Subcutaneous abdominal adipose tissue (tissue), 5 donors: ENCODE data around the gene SLC19A1.

Experiments used
- H3K27ac ChIP-seq: one replicate; pipeline ENCODE4 v1.7.0; 2013; ENCODE audit warnings: low read depth, mild to moderate bottlenecking, inconsistent platforms, low read length, moderate library complexity
- H3K27me3 ChIP-seq, 5 donors: one replicate each; pipeline ENCODE4 v1.7.0; 2013; ENCODE audit warnings: low read length in 5 of 5, inconsistent platforms in 1 of 5; ENCODE audit not compliant: control insufficient read depth in 5 of 5, insufficient read depth in 4 of 5
- H3K36me3 ChIP-seq, 5 donors: one replicate each; pipeline ENCODE4 v1.7.0; 2013; ENCODE audit warnings: low read length in 5 of 5; ENCODE audit not compliant: control insufficient read depth in 5 of 5, insufficient read depth in 5 of 5
- H3K4me1 ChIP-seq, 5 donors: one replicate each; pipeline ENCODE4 v1.7.0; 2013; ENCODE audit warnings: low read length in 5 of 5, mild to moderate bottlenecking in 3 of 5, moderate library complexity in 1 of 5; ENCODE audit not compliant: control insufficient read depth in 5 of 5, insufficient read depth in 5 of 5
- H3K4me3 ChIP-seq, 5 donors: one replicate each; pipeline ENCODE4 v1.7.0; 2013; ENCODE audit warnings: low read length in 5 of 5, low read depth in 1 of 5
- H3K9ac ChIP-seq, 5 donors: one replicate each; pipeline ENCODE4 v1.7.0; 2013; ENCODE audit warnings: low read length in 5 of 5, mild to moderate bottlenecking in 4 of 5, moderate library complexity in 3 of 5
- H3K9me3 ChIP-seq, 5 donors: one replicate each; pipeline ENCODE4 v1.7.0; 2013; ENCODE audit warnings: low read length in 5 of 5; ENCODE audit not compliant: control insufficient read depth in 5 of 5
- donor health status: healthy.
- donor health status: healthy.
- donor health status: healthy.
- donor health status: healthy.
- donor health status: healthy.

SLC19A1 gene

DNA sequence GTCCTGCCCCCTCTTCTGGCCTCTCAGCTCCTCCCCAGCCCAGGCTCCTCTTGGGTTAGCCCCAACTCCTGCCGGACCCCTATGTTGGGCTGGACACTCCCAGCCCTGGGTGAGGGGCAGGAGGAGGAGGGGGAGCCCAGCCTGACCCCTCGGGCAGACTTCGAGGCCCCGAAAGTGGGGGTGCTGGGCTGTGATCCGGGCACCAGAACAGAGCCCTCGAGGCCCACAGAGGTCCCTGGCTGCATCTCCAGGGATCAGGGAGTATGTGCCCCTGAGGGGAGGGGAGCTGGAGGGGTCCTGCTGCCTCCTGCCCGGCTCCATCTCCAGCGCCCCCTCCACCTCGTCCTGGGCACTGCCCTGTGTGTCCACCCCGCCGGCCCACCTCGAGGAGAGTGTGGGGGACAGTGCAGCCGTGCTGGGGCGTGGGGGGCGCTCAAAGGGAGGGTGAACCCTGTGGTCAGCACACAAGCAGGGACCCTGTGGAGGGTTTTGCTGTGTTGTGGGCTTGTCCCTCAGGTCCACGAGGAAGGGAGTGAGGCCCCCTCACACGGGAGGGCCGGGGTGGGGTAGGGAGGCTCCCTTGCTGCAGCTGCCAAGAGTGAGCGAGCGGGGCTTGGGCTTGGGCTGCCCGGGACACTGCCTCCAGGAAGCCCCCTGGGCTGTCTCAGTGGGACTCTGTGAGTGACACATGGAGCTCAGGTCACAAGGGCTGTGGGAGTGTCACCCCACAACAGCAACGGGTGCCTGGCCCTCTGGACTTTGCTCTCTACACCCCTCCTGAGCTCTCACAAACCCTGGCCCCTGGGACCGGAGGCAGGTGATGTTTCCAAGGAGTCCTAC lies 82.8 kb downstream of the SLC19A1 start:
- H3K36me3 ChIP-seq: peaks cover 0 to 11% (median 3%) of the 10 kb centered on the region in 5 donors
- H3K9me3 ChIP-seq: peaks cover 0 to 13% (median 8%) of the 10 kb centered on the region in 5 donors
- no peak overlapping the region for H3K9ac ChIP-seq
- no peak overlapping the region for H3K4me3 ChIP-seq
- H3K27me3 ChIP-seq: no peaks in the 10 kb centered on the region
- no peak overlapping the region for H3K27ac ChIP-seq
- H3K4me1 ChIP-seq: peaks cover 6 to 40% (median 20%) of the 10 kb centered on the region in 5 donors

DNA sequence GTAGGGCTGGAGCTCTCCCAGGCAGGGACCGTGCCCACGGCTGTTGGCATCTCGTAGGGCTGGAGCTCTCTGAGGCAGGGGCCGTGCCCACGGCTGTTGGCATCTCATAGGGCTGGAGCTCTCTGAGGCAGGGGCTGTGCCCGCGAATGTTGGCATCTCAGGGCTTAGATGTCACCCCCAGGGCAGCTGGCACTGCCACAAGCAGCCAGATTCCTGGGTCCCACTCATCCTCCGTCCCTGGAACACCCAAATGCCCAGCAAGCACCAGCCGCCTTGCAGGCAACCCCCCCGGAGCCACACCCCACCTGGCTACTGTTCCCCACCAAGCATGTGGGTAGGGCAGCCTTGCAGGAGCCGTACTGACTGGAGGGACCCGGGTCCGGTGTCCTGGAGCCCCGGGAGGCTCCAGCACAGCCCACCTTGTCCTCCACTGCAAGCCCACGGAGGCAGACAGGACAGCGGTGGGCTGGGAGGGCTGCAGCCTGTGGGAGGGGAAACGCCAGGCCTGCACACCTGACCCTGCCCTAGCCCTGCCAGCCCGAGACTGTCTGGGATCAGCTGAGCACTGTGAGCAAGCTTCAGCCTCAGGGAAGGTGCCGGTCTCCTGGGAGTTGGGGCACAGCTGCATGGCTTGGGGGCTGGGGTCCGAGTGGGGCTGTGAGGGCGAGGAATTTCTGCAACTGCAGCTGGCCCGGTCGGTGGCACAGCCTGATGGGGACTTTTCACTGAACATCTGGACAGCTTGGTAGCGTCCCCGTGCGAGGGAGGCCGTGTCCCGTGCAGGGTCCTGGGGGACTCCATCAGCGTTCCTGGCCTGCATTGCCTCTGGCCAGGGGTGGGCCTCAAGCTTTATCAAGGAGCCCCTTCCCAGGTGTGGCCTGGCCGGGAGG lies 83.7 kb downstream of the SLC19A1 start:
- peaks cover 0 to 11% (median 3%) of the 10 kb centered on the region in 5 donors for H3K36me3 ChIP-seq
- H3K27me3 ChIP-seq: no peaks in the 10 kb centered on the region
- H3K4me3 ChIP-seq: no peak overlapping the region
- no peak overlapping the region for H3K9ac ChIP-seq
- H3K27ac ChIP-seq: no peak overlapping the region
- H3K9me3 ChIP-seq: peaks cover 0 to 13% (median 8%) of the 10 kb centered on the region in 5 donors
- H3K4me1 ChIP-seq: peaks cover 6 to 48% (median 27%) of the 10 kb centered on the region in 5 donors

DNA sequence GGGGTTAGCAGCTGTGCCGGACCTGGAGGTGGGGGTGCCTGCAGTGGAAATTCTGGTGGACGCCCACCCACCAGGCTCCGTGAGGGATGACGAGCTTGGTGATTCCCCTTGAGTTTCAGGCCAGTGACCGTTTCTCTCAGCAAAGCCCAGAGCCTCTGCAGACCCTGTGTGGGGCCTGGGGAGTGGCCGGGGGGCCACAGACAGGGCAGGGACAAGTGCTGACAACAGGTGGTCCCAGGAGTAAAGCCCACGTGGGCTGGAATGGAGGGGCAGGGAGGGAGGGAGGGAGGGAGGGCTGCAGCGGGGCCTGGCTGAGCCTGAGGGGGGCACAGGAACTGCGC lies 84.4 kb downstream of the SLC19A1 start:
- Histone ChIP-seq H3K4me3 (no peak overlapping the region), H3K4me1 (peaks cover 6 to 48% (median 28%) of the 10 kb centered on the region in 5 donors), H3K9me3 (peaks cover 0 to 13% (median 8%) of the 10 kb centered on the region in 5 donors), H3K9ac (no peak overlapping the region), H3K27me3 (no peaks in the 10 kb centered on the region), H3K27ac (no peak overlapping the region), H3K36me3 (peaks cover 0 to 11% (median 3%) of the 10 kb centered on the region in 5 donors)

DNA sequence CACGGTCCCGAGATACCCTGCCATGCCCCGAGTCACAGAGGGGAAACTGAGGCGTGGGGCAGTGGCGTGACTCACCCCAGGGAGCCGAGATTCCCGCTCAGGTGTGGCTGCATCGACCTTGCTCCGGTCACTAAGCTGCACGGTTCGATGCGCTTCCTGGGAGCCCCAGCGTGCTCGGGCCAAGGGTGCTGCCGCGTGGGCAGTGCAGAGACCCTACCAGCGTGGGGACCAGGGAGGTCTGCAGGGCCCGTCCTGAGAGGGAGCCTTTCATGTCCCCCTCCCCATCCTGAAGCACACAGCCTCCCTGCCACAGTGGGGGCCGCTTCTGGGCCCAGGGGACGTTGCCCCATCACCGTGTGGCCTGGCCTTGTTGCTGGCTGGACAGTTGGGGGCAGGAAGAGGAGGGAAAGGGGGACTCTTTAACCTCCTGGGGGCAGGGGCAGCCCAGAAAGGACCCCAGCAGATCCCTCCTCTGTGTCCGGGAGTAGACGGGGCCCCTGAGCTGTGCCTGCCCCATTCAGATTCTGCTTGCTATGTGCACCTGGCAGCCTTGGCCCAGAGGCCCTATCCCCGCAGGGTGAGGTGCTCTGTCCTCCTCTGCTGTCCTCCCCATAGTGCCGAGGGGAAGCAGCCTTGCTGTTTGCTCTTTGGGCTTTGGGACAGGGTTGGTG lies 84.9 kb downstream of the SLC19A1 start:
- H3K9me3 ChIP-seq: peaks cover 0 to 12% (median 8%) of the 10 kb centered on the region in 5 donors
- peaks cover 6 to 48% (median 28%) of the 10 kb centered on the region in 5 donors for H3K4me1 ChIP-seq
- H3K27ac ChIP-seq: no peak overlapping the region
- peaks cover 0 to 11% (median 3%) of the 10 kb centered on the region in 5 donors for H3K36me3 ChIP-seq
- no peak overlapping the region for H3K4me3 ChIP-seq
- H3K27me3 ChIP-seq: no peaks in the 10 kb centered on the region
- H3K9ac ChIP-seq: no peak overlapping the region

DNA sequence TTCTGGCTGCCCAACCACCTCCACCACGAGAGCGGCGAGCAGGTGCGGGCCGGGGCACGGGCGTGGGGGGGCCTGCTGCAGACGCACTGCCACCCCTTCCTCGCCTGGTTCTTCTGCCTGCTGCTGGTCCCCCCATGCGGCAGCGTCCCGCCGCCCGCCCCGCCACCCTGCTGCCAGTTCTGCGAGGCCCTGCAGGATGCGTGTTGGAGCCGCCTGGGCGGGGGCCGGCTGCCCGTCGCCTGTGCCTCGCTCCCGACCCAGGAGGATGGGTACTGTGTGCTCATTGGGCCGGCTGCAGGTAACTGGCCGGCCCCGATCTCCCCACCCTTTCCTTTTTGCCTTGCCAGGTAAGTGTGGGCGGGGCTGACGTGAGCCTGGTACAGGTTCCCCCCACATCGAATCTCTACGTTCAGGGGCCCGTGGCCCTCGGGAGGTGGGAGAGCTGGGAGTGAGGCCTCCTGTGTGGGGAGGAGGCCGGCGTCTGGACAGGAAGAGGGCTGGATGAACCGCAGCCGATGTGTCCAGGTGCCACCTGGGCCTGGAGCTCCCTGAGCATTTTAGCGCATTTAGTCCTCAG lies 85.6 kb downstream of the SLC19A1 start:
- H3K9ac ChIP-seq: no peak overlapping the region
- H3K4me1 ChIP-seq: peaks cover 6 to 48% (median 28%) of the 10 kb centered on the region in 5 donors
- H3K36me3 ChIP-seq: peaks cover 0 to 11% (median 3%) of the 10 kb centered on the region in 5 donors
- no peak overlapping the region for H3K27ac ChIP-seq
- H3K27me3 ChIP-seq: no peaks in the 10 kb centered on the region
- H3K9me3 ChIP-seq: peaks cover 0 to 8% (median 5%) of the 10 kb centered on the region in 5 donors
- no peak overlapping the region for H3K4me3 ChIP-seq

DNA sequence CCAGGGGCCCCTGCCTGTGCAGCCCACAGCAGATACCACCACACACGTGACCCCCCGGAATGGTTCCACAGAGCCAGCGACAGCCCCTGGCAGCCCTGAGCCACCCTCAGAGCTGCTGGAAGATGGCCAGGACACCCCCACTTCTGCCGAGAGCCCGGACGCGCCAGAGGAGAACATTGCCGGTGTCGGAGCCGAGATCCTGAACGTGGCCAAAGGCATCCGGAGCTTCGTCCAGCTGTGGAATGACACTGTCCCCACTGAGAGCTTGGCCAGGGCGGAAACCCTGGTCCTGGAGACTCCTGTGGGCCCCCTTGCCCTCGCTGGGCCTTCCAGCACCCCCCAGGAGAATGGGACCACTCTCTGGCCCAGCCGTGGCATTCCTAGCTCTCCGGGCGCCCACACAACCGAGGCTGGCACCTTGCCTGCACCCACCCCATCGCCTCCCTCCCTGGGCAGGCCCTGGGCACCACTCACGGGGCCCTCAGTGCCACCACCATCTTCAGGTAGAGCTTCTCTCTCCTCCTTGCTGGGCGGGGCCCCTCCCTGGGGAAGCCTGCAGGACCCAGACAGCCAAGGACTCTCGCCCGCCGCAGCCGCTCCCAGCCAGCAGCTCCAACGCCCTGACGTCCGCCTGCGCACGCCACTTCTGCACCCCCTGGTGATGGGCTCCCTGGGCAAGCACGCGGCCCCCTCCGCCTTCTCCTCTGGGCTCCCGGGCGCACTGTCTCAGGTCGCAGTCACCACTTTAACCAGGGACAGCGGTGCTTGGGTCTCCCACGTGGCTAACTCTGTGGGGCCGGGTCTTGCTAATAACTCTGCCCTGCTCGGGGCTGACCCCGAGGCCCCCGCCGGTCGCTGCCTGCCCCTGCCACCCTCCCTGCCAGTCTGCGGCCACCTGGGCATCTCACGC lies 86.3 kb downstream of the SLC19A1 start:
- H3K27ac ChIP-seq: no peak overlapping the region
- peaks cover 0 to under 1% (median 0%) of the 10 kb centered on the region in 5 donors for H3K9me3 ChIP-seq
- H3K4me3 ChIP-seq: peak overlapping the region in 4 of 5 donors; percentile 52 to 68 (median 62)
- H3K4me1 ChIP-seq: peaks cover 6 to 48% (median 28%) of the 10 kb centered on the region in 5 donors
- no peaks in the 10 kb centered on the region for H3K27me3 ChIP-seq
- peak overlapping the region in 3 of 5 donors; percentile 18 to 71 (median 23) for H3K9ac ChIP-seq
- peaks cover 0 to 11% (median 3%) of the 10 kb centered on the region in 5 donors for H3K36me3 ChIP-seq

DNA sequence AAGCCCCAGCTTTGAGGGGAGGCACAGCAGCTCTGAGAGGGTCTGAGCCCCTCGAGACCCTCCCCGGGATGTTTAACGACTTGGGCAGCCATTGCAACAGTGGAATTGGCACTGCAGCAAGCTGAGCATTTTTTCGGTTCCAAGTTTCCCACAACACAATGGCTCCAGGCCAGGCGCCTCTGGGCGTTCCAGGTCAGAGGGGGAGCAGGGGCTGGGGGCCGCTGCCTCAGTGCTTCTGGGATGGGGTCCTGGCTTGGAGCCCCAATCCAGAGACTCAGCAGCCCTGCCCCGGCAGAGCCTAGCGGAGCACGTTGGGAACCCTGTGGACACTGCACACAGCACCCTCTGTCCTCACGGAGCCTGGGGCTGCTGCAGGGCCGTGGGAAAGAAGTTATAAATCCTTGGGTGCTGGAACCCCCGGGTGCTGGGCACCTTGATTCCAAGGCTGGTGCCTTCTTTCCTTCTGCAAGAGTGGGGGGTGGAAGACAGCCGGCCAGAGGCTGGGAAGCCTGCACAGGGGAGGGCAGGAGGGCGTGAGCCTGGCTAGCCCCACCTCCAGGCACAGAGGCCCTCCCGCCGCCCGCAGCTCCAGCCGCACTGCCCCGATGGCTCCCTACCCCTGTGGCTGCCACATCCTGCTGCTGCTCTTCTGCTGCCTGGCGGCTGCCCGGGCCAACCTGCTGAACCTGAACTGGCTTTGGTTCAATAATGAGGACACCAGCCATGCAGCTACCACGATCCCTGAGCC lies 87.1 kb downstream of the SLC19A1 start:
- no peaks in the 10 kb centered on the region for H3K27me3 ChIP-seq
- H3K4me3 ChIP-seq: peak overlapping the region; percentile 51 to 68 (median 61)

DNA sequence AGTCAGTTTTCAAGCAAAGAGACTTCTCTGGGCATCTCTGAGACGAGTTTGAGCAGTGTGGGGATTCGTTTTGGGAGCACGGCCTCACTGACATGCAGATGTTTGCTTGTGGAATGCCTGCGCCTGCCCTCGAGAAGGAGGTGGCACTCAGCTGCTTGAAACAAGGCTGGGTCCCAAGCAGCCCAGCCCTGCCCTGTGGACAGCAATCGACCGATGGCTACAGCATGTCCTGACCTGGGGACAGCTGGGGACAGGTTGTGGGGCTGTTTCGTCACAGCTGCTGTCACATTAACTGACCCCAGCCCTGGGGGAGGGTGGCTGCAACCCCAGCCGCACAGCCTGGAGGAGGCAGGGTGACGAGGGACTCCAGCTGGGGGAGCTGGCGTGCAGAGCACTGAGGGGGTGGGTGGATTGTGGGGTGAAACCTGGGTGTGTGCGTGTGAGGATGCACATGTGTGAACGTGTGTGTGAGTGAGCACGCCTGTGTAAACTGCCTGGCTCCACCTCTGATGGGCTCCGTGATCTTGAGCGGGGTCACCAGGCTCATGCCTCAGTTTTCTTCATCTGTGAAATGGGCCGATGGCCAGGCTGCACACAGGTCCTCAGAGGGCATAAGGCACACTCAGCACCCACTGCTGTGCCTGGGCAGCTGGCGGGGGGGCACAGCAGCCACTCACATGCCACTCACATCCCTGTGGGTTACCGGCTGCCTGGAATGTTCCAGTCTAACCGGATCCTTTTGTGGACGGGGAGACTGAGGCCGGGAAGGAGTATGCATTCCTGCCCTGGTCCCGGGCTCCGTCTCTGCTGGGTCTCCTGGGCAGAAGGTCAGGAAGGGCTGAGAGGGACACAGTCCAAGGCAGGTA lies 87.9 kb downstream of the SLC19A1 start:
- Histone ChIP-seq H3K9me3 (no peaks in the 10 kb centered on the region), H3K36me3 (peaks cover 0 to 4% (median 0%) of the 10 kb centered on the region in 5 donors), H3K4me3 (peak overlapping the region; percentile 51 to 68 (median 61)), H3K9ac (no peak overlapping the region), H3K27me3 (no peaks in the 10 kb centered on the region), H3K4me1 (peaks cover 6 to 48% (median 28%) of the 10 kb centered on the region in 5 donors), H3K27ac (no peak overlapping the region)

More for the DNA sequence above, 87.1 kb downstream of the SLC19A1 start:
- Histone ChIP-seq H3K36me3 (peaks cover 0 to 8% (median 1%) of the 10 kb centered on the region in 5 donors), H3K4me1 (peaks cover 6 to 48% (median 28%) of the 10 kb centered on the region in 5 donors), H3K9me3 (no peaks in the 10 kb centered on the region), H3K9ac (peak overlapping the region in 3 of 5 donors; percentile 18 to 71 (median 23)), H3K27ac (no peak overlapping the region)
